ENCODE results near the gene SPIN1. TPM values are rescaled to one million over a fixed set of nuclear protein-coding genes. Genes with fewer than 3 reads are reported as not detected.

SPIN1 gene
- total RNA-seq, 1 experiment from 2014 or later = 123 TPM

GRCh38 chr9:88387552-88388202 lies 567 bp upstream of the SPIN1 start (continued):
- TF ChIP-seq STAT6 (CRISPR knock-in tag; conservative IDR thresholded peaks at IDR 0.05; ENCODE audit: low read depth) = no peak
- TF ChIP-seq ZNF219 (CRISPR knock-in tag; IDR thresholded peaks at IDR 0.05; ENCODE audit: borderline replicate concordance) = no peak
- TF ChIP-seq GABPB1 (CRISPR knock-in tag; IDR thresholded peaks at IDR 0.05) = no peak
- no peak for TF ChIP-seq ESRRA (CRISPR knock-in tag; IDR thresholded peaks at IDR 0.05; ENCODE audit: borderline replicate concordance)
- TF ChIP-seq CBFB (CRISPR knock-in tag; IDR thresholded peaks at IDR 0.05; ENCODE audit: low read depth) = no peak
- TF ChIP-seq GTF2I (CRISPR knock-in tag; conservative IDR thresholded peaks at IDR 0.05) = no peak
- TF ChIP-seq JUN (CRISPR knock-in tag; IDR thresholded peaks at IDR 0.05) = no peak
- no peak for TF ChIP-seq IRF2 (CRISPR knock-in tag; IDR thresholded peaks at IDR 0.05; ENCODE audit: borderline replicate concordance, low read depth)
- peak; percentile 74; the same call in 1 of the 2 replicates for TF ChIP-seq KAT7 (CRISPR knock-in tag; IDR thresholded peaks at IDR 0.05; ENCODE audit: borderline replicate concordance)
- no peak for TF ChIP-seq MLX (CRISPR knock-in tag; IDR thresholded peaks at IDR 0.05)
- TF ChIP-seq OVOL2 (CRISPR knock-in tag; IDR thresholded peaks at IDR 0.05; ENCODE audit: borderline replicate concordance) = no peak
- 0 out of 2 replicates have a peak, but pooled peaks have one; percentile 11 for TF ChIP-seq E2F5 (CRISPR knock-in tag; IDR thresholded peaks at IDR 0.05)
- no peak for TF ChIP-seq ZNF425 (CRISPR knock-in tag; conservative IDR thresholded peaks at IDR 0.05)
- TF ChIP-seq SMAD3 (CRISPR knock-in tag; IDR thresholded peaks at IDR 0.05; ENCODE audit: borderline replicate concordance) = no peak
- TF ChIP-seq ZNF416 (CRISPR knock-in tag; IDR thresholded peaks at IDR 0.05) = 0 out of 2 replicates have a peak, but pooled peaks have one; percentile 58
- TF ChIP-seq EMX1 (CRISPR knock-in tag; IDR thresholded peaks at IDR 0.05) = no peak
- TF ChIP-seq USF2 (CRISPR knock-in tag; IDR thresholded peaks at IDR 0.05) = 0 out of 2 replicates have a peak, but pooled peaks have one; percentile 25
- TF ChIP-seq PRRX2 (CRISPR knock-in tag; IDR thresholded peaks at IDR 0.05) = no peak
- no peak for TF ChIP-seq TEAD1 (CRISPR knock-in tag; IDR thresholded peaks at IDR 0.05)
- no peak for TF ChIP-seq RORB (CRISPR knock-in tag; IDR thresholded peaks at IDR 0.05)
- TF ChIP-seq ETV6 (CRISPR knock-in tag; IDR thresholded peaks at IDR 0.05) = no peak
- TF ChIP-seq AR (CRISPR knock-in tag; IDR thresholded peaks at IDR 0.05) = no peak
- peak; percentile 22; the same call in 1 of the 2 replicates for TF ChIP-seq ZNF281 (CRISPR knock-in tag; IDR thresholded peaks at IDR 0.05)
- no peak for TF ChIP-seq RELA (CRISPR knock-in tag; IDR thresholded peaks at IDR 0.05; ENCODE audit: borderline replicate concordance)
- no peak for TF ChIP-seq NFYB (CRISPR knock-in tag; conservative IDR thresholded peaks at IDR 0.05; ENCODE audit: low read depth)
- no peak for TF ChIP-seq CREB1 (CRISPR knock-in tag; IDR thresholded peaks at IDR 0.05)
- TF ChIP-seq NR2C2 (CRISPR knock-in tag; IDR thresholded peaks at IDR 0.05) = no peak
- no peak for TF ChIP-seq ZNF317 (CRISPR knock-in tag; IDR thresholded peaks at IDR 0.05; ENCODE audit: borderline replicate concordance, low read depth)

Data from WTC11 (cell line).